Measurements from ENCODE around the gene ST6GALNAC2. TPM values are rescaled to one million over a fixed set of nuclear protein-coding genes. Genes with fewer than 3 reads are reported as not detected.

ST6GALNAC2 gene
- total RNA-seq, 1 donor from 2014 or later: 4.5 TPM

- Mint-ChIP-seq H3K27ac (ENCODE audit: unreplicated experiment) (no peak overlapping the region), H3K27me3 (ENCODE audit: low read depth) (peaks cover 12% of the 10 kb centered on the region), H3K4me3 (peak overlapping the region; percentile 27), H3K9me3 (no peaks in the 10 kb centered on the region), H3K4me1 (peaks cover 46% of the 10 kb centered on the region), H3K36me3 (ENCODE audit: low read depth) (no peaks in the 10 kb centered on the region)
- DNase-seq (ENCODE audit: low read depth, low spot score): no peak
- no peak for TF ChIP-seq CTCF (conservative IDR thresholded peaks at IDR 0.05)
Measured at GRCh38 chr17:76577876-76578275, 7.8 kb downstream of the ST6GALNAC2 start.

GRCh38 chr17:76576189-76576588 is 9.5 kb downstream of the ST6GALNAC2 start:
- TF ChIP-seq CTCF (conservative IDR thresholded peaks at IDR 0.05): no peak
- peak overlapping the region; percentile 95 for H3K27ac Mint-ChIP-seq (ENCODE audit: unreplicated experiment)
- no peaks in the 10 kb centered on the region for H3K36me3 Mint-ChIP-seq (ENCODE audit: low read depth)
- no peak for DNase-seq (ENCODE audit: low read depth, low spot score)
- H3K4me3 Mint-ChIP-seq: no peak overlapping the region
- peaks cover 5% of the 10 kb centered on the region for H3K27me3 Mint-ChIP-seq (ENCODE audit: low read depth)
- H3K9me3 Mint-ChIP-seq: no peaks in the 10 kb centered on the region
- peaks cover 41% of the 10 kb centered on the region for H3K4me1 Mint-ChIP-seq

DNA sequence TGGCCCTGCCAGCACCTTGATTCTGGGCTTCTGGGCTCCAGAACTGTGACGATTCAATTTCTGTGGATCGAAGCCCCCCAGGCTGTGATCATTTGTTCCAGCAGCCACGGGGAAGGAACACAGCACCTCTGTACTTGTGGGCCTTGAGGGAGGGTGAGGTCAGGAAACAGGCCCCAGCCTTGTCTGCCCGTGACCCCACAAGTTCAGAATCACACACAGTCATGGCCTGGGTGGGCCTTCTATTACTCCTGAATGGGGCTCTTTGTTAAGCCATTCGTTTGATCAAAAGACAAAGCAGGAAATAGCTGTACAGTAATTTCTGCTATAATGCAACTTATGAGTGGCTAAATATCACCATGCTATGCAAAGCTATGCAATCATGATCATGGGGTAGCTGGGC is 10.1 kb downstream of the ST6GALNAC2 start:
- no peak for TF ChIP-seq CTCF (conservative IDR thresholded peaks at IDR 0.05)

DNA sequence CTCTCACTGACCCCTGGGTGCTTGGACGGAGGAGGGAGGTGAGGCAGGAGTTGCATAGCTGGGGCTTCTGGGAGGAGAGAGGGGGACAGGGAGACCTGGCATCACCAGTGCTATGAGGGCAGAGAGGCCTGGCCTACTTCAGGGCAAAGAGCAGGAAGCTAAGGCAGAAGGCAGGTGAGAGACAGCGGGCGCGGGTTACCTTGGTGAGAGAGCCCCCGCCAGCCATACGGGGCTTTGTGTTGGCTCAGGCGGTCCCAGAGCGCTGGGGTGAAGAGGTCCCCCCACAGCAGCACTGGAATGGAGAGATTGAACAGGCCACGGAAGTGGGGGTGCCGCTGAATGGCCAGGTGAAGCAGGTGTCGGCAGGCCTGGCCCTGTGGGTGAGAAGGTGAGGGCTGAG is 11.5 kb downstream of the ST6GALNAC2 start:
- no peak for DNase-seq (ENCODE audit: low read depth, low spot score)
- peaks cover 2% of the 10 kb centered on the region for H3K27me3 Mint-ChIP-seq (ENCODE audit: low read depth)
- no peak overlapping the region for H3K4me3 Mint-ChIP-seq

More for the DNA sequence above, 10.1 kb downstream of the ST6GALNAC2 start:
- Mint-ChIP-seq H3K36me3 (ENCODE audit: low read depth) (no peaks in the 10 kb centered on the region), H3K4me1 (peaks cover 44% of the 10 kb centered on the region), H3K9me3 (no peaks in the 10 kb centered on the region), H3K4me3 (peak overlapping the region; percentile 74), H3K27me3 (ENCODE audit: low read depth) (no peaks in the 10 kb centered on the region), H3K27ac (ENCODE audit: unreplicated experiment) (peak overlapping the region; percentile 95)
- peak; percentile 42 for DNase-seq (ENCODE audit: low read depth, low spot score)

DNA sequence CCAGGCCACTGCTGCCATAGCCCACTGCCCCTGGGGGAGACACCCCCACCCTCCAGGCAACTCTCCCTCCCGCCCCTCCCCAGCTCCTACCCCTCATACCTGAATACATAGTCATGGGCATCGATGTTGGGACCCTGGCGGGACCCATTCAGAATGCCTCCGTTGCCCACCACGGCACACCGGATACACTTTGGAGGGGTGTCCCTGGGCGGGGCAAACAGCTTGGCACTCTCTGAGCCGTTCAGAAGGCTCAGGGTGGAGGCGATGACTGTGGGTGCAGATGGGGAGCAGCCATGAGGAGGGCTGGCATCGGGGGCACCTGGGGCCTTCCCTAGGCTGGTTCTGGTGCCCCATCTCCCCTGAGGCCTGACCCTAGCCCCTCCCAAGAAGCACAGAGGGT is 12.6 kb downstream of the ST6GALNAC2 start:
- no peak overlapping the region for H3K4me3 Mint-ChIP-seq
- TF ChIP-seq CTCF (conservative IDR thresholded peaks at IDR 0.05): no peak
- no peak overlapping the region for H3K27ac Mint-ChIP-seq (ENCODE audit: unreplicated experiment)
- H3K9me3 Mint-ChIP-seq: no peaks in the 10 kb centered on the region
- no peaks in the 10 kb centered on the region for H3K36me3 Mint-ChIP-seq (ENCODE audit: low read depth)
- no peak for DNase-seq (ENCODE audit: low read depth, low spot score)
- H3K27me3 Mint-ChIP-seq (ENCODE audit: low read depth): peaks cover 2% of the 10 kb centered on the region
- peaks cover 37% of the 10 kb centered on the region for H3K4me1 Mint-ChIP-seq

More for the DNA sequence above, 11.5 kb downstream of the ST6GALNAC2 start:
- Mint-ChIP-seq H3K27ac (ENCODE audit: unreplicated experiment) (no peak overlapping the region), H3K4me1 (peaks cover 46% of the 10 kb centered on the region), H3K9me3 (no peaks in the 10 kb centered on the region), H3K36me3 (ENCODE audit: low read depth) (no peaks in the 10 kb centered on the region)
- no peak for TF ChIP-seq CTCF (conservative IDR thresholded peaks at IDR 0.05)

Measured in neural crest cell (in vitro differentiated cells).